HG03457 (cell line): ENCODE results near the gene GDF2.

Experiments used
- ATAC-seq: cut with Tn5 transposase; IDR thresholded peaks from one replicate; pipeline ENCODE4 v1.9.1; 2021; ENCODE audit warnings: moderate number of reproducible peaks; ENCODE audit not compliant: unreplicated experiment

GDF2 gene

DNA sequence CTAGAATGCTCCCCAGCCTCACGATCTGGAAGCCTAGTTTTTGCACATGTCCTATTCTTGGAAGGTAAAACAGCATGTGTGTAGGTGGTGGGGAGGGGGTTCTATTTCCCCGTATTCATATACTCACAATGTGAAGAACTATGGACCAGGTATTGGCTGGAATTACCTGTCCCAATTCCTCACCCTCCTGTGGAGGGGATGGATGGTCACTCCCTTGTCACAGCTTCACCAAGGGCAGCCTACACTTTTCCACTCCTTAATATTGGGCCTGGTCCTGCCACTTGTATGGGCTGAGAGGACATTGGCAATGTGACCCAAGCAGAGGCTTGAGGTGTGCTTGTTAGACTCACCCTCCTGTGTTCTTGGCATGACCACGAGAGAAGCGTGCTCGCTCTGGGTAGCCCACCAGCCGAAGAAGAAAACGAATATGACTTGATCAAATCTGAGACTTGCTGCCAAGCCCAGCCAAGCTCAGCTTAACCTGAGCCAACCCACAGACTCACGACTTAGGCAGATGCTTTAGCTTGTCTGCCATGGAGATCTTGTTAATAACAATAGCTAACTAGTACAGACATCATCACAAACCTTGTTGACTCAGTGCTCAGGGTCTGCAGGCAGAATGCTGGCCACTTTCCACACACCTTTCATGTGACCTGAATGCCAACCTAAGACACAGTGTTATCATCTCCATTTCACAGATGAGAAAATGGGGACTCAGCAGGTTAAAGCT lies 44.6 kb downstream of the GDF2 start:
- ATAC-seq, result no peak

DNA sequence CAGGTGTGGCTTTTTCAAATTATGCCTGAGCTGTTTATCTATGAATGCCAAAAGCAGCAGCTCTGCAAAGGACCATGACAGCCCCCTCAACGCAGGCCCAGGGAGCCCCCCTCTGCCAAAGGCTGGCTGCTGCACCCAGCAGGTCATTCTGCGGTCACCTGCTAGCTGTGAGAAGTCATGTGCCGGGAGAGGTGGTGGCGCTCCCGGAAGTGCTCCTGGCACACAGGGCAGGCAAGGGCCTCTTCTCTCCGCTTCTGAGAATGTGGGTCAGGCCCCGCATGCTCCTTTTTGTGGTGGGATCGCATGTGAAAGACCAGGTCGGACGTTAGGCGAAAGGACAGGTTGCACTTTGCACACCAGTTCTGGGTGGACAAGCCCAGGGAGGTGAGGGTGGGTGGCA lies 45.4 kb downstream of the GDF2 start:
- ATAC-seq, result no peak

- ATAC-seq, result no peak
These were observed 46.4 kb downstream of the GDF2 start for GRCh38 chr10:47368431-47369180.

GRCh38 chr10:47369251-47369894 lies 47.1 kb downstream of the GDF2 start:
- ATAC-seq, result no peak

DNA sequence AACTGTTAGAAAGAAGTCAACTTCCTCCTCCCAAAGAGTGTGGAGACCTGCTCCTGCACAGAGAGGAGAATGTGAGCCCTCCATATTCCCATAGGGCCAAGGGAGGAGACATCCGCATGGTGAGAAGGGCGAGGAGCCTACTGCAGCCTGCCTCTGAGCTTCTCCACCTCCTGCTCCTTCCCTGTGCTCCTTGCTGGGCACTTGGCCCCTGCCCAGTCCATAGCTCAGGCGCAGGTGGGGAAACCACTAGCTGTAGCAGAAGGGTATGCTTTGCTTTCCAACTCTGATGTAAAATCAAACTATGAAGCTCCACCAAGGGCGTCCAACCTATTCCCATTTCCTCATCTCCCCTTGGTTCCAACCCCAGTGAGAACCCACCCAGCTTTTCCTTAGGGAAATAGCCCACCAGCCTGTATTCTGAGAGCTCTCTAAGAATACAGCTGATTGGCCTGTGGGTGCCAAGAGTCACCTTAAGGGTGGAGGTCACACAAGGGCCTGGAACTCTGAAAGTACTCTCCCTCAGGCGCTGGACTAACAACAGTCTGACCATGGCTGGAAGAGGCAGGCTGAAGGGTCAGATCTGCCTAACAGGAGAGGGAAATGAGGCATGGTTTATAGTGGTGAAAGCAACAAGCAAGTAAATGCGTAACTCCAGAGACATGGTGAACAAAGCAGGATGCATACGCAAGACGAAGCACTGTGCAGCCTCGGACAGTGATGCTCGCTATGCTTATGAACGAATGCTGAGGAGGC lies 47.9 kb downstream of the GDF2 start:
- ATAC-seq, result no peak

DNA sequence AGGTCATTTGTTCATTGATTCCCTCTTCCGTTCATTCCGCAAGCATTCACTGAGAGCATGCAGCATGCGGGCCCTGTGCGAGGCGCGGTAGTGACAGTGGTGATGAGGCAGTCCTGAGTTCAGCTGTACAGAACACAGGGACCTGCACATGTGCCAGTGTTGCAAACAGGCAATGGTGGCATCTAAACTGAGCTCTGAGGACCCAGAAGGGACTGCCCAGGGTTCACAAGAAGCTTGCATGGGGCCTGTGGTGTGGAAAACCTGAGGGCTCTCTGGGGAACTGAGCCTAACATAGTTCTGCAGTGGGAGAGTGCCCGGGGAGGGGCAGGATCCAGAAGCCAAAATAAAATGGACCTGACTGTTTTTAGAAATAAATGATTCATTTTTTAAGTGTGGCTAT lies 48.6 kb downstream of the GDF2 start:
- no peak for ATAC-seq

- no peak for ATAC-seq
These were observed 49.6 kb downstream of the GDF2 start for GRCh38 chr10:47371629-47372485.

DNA sequence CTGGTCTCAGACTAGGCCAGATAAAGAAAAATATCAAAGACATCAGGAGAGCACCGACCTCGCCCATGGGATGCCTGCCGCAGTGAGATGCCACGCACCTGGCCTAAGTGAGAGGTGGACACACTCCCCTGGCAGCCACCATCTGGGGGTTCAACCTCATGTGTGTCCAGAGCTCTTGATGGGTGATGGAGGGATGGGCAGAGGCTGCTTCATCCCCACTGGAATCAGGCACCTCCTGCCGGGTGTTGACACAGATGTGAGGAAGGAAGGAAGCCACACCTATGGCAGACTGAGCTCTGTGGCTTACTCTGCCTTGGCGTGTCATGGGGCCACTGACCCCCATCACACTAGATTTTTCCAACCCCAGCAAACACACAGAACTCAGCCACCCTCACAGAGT lies 50.5 kb downstream of the GDF2 start:
- no peak for ATAC-seq

DNA sequence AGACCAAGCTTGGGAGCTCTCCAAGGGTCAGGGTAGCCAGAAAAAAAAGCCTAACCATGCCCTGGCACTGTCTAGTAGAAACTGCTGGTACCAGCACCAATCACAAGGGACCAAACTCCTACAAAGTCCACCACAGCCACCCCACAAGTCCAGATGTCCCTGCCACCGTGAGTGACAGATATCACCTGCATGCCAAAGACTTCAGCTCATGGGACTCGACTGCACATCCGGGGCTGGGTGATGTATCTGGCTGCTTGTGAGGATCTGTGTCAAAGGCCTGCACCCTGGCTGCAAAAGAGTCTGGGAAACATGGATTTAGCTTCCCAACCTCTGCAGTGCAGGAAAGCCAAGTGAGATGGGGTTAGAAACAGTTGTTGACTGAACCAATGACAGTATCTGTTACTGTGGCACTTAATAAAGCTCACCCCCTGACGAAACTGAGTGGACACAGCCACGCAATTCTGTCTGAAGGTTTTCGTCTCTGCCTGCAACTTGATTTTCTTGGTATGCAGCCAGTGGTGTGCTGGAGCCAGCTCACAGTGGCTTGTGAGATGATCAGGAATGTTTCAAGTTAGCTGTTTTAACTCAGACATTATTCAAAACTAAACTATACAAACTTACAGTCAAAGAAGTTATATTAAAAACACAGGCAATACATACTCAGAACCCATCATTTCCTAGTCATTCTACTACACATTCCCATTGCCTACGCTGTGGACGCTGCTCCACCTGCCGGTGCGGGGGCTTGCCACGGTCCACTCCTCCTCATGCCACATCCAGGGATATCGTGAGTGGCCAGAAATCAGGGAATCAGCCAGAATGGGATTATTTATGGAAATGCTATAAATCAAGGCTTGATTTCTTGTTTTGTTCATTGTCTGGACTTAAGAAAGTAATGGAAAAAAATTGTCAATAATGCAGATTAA lies 52.6 kb downstream of the GDF2 start:
- ATAC-seq, result no peak

DNA sequence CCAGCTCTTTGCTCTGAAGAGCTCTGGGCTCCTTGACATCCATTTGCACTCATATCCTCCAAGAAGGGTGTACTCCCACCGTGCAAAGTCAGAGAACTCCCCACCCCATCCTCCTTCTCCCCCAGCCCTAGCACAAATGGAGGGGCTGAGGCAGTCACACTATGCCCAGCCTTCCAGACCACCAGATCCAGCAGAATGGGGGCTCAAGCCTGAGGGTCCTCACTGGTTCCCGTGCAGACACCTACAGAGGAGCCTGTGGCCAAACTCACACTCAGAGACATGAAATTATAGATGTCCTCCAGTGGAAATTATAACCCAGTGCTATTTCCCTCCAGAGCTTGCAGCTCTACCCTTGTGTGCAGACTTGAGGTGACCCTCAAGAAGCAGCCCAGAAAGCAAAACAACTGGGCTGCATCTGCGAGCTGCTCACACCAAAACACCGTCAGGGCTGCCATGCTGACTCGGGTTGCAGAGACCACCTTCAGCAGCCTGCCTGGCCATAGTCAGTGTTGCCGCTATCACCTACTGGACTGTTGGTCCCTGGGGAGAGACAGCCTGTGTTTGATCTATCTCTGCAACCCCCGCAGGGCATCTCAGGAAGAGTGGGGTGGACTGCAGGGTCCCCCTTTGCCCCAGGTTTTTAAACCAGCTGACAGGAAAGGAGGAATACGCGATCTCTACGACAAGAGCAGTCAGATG lies 54.4 kb downstream of the GDF2 start:
- no peak for ATAC-seq
